ENCODE results near the gene RALGAPA1. TPM values are rescaled to one million over a fixed set of nuclear protein-coding genes. Genes with fewer than 3 reads are reported as not detected.

RALGAPA1 gene
- total and polyA plus RNA-seq, 2 donors (not counting 1 experiment from before 2014, with no cell fraction given), result 7.2 to 34.5 TPM

- H3K27me3 ChIP-seq (ENCODE audit: control insufficient read depth, insufficient read depth, low read length), result no peaks in the 10 kb centered on the region
- no peak overlapping the region for H3K27ac ChIP-seq (ENCODE audit: insufficient read depth, low read length)
- H3K9me3 ChIP-seq (ENCODE audit: control insufficient read depth, insufficient read depth, low read depth, low read length), result no peaks in the 10 kb centered on the region
- H3K9ac ChIP-seq (ENCODE audit: insufficient read depth, low read length), result no peak overlapping the region
- H3K4me3 ChIP-seq (replicated peaks in 1 of 4; ENCODE audit: control extremely low read depth in 1 of 4, insufficient read depth in 1 of 4, low read depth in 3 of 4, low read length in 4 of 4), result no peak overlapping the region
- no peak overlapping the region for H2AFZ ChIP-seq (ENCODE audit: low read length)
- no peaks in the 10 kb centered on the region for H3K4me1 ChIP-seq (ENCODE audit: control insufficient read depth, extremely low read depth, insufficient read depth, low read length)
- no peaks in the 10 kb centered on the region for H3K79me2 ChIP-seq (ENCODE audit: control insufficient read depth, insufficient read depth, low read length)
- no peaks in the 10 kb centered on the region for H3K36me3 ChIP-seq (ENCODE audit: control insufficient read depth, insufficient read depth, low read length)
- no peaks in the 10 kb centered on the region for H4K20me1 ChIP-seq (ENCODE audit: control insufficient read depth, extremely low read depth, insufficient read depth, low read length)
- DNase-seq (ENCODE audit: low read depth in 2 of 2), result no peak
- H3K4me2 ChIP-seq (ENCODE audit: extremely low read depth, insufficient read depth, low read length), result no peak overlapping the region
- TF ChIP-seq EZH2 (IDR thresholded peaks at IDR 0.05; ENCODE audit: low read length, missing control alignments), result no peak
- TF ChIP-seq CTCF (conservative IDR thresholded peaks at IDR 0.05 in 1 of 2, IDR thresholded peaks at IDR 0.05 in 1 of 2; ENCODE audit: low read depth in 1 of 2, low read length in 2 of 2), result no peak
These were observed 142.6 kb downstream of the RALGAPA1 start for GRCh38 chr14:35666429-35667043.

DNA sequence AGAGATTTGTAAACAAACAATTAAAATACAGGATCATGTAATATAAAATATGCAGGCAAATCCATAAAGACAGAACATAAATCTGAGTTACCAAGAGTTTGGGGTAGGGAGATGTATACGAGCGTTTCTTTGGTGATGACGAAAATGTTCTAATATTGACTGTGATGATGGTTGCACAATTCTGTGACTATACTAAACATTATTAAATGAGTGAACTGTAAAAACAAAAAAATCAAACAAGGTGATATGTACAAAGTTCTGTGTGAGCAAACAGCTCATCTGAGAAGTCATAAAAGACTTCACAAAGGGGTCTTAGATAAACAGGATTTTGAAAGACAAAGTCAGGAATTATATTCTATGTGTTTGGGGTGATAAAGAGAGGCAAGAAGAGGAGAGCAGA lies 147.2 kb downstream of the RALGAPA1 start:
- no peaks in the 10 kb centered on the region for H3K79me2 ChIP-seq (ENCODE audit: control insufficient read depth, insufficient read depth, low read length)
- no peak overlapping the region for H3K27ac ChIP-seq (ENCODE audit: insufficient read depth, low read length)
- no peaks in the 10 kb centered on the region for H3K4me1 ChIP-seq (ENCODE audit: control insufficient read depth, extremely low read depth, insufficient read depth, low read length)
- H2AFZ ChIP-seq (ENCODE audit: low read length), result no peak overlapping the region
- H3K9ac ChIP-seq (ENCODE audit: insufficient read depth, low read length), result no peak overlapping the region
- no peak overlapping the region for H3K4me3 ChIP-seq (replicated peaks in 1 of 4; ENCODE audit: control extremely low read depth in 1 of 4, insufficient read depth in 1 of 4, low read depth in 3 of 4, low read length in 4 of 4)
- H3K9me3 ChIP-seq (ENCODE audit: control insufficient read depth, insufficient read depth, low read depth, low read length), result no peaks in the 10 kb centered on the region
- H3K4me2 ChIP-seq (ENCODE audit: extremely low read depth, insufficient read depth, low read length), result no peak overlapping the region
- no peaks in the 10 kb centered on the region for H4K20me1 ChIP-seq (ENCODE audit: control insufficient read depth, extremely low read depth, insufficient read depth, low read length)
- H3K27me3 ChIP-seq (ENCODE audit: control insufficient read depth, insufficient read depth, low read length), result no peaks in the 10 kb centered on the region
- no peak for TF ChIP-seq CTCF (conservative IDR thresholded peaks at IDR 0.05 in 1 of 2, IDR thresholded peaks at IDR 0.05 in 1 of 2; ENCODE audit: low read depth in 1 of 2, low read length in 2 of 2)
- no peak for TF ChIP-seq EZH2 (IDR thresholded peaks at IDR 0.05; ENCODE audit: low read length, missing control alignments)
- no peaks in the 10 kb centered on the region for H3K36me3 ChIP-seq (ENCODE audit: control insufficient read depth, insufficient read depth, low read length)
- DNase-seq (ENCODE audit: low read depth in 2 of 2), result no peak

DNA sequence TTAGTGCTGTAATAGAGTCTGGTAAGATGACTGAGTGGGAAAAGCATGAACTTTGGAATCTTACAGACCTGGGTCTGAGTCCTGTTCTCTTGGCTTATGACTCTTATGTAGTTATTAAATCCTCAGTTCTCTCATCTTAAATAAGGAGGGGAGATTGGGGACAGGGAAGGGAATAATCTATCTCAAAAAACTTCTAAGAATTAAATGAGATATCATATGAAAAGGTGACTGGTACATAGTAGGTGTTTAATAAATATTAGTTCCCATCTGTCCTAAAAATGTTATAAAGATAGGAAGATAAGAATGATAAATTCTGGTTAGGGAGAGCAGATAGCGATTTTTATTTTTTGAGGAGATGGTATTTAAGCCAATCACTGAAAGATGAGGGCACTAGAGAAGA lies 156.1 kb downstream of the RALGAPA1 start:
- no peak for TF ChIP-seq CTCF (conservative IDR thresholded peaks at IDR 0.05 in 1 of 2, IDR thresholded peaks at IDR 0.05 in 1 of 2; ENCODE audit: low read depth in 1 of 2, low read length in 2 of 2)
- TF ChIP-seq EZH2 (IDR thresholded peaks at IDR 0.05; ENCODE audit: low read length, missing control alignments), result no peak
- H3K4me2 ChIP-seq (ENCODE audit: extremely low read depth, insufficient read depth, low read length), result no peak overlapping the region
- H3K4me1 ChIP-seq (ENCODE audit: control insufficient read depth, extremely low read depth, insufficient read depth, low read length), result no peaks in the 10 kb centered on the region
- H3K36me3 ChIP-seq (ENCODE audit: control insufficient read depth, insufficient read depth, low read length), result no peaks in the 10 kb centered on the region
- no peak overlapping the region for H3K4me3 ChIP-seq (replicated peaks in 1 of 4; ENCODE audit: control extremely low read depth in 1 of 4, insufficient read depth in 1 of 4, low read depth in 3 of 4, low read length in 4 of 4)
- no peaks in the 10 kb centered on the region for H3K9me3 ChIP-seq (ENCODE audit: control insufficient read depth, insufficient read depth, low read depth, low read length)
- H3K79me2 ChIP-seq (ENCODE audit: control insufficient read depth, insufficient read depth, low read length), result no peaks in the 10 kb centered on the region
- H3K27ac ChIP-seq (ENCODE audit: insufficient read depth, low read length), result no peak overlapping the region
- DNase-seq (ENCODE audit: low read depth in 2 of 2), result no peak
- no peak overlapping the region for H2AFZ ChIP-seq (ENCODE audit: low read length)
- no peaks in the 10 kb centered on the region for H4K20me1 ChIP-seq (ENCODE audit: control insufficient read depth, extremely low read depth, insufficient read depth, low read length)
- H3K27me3 ChIP-seq (ENCODE audit: control insufficient read depth, insufficient read depth, low read length), result no peaks in the 10 kb centered on the region
- H3K9ac ChIP-seq (ENCODE audit: insufficient read depth, low read length), result no peak overlapping the region

All from fibroblast of lung (primary cell).